HG03432 (cell line): ENCODE measurements around the gene HERC2.
"Not testable (repeated sequence)": the region's sequence is repeated elsewhere in the genome, so short reads cannot be mapped to it uniquely, and the experiment has no call there.

Experiments used
- ATAC-seq: cut with Tn5 transposase; IDR thresholded peaks from one replicate; pipeline ENCODE4 v1.9.1; 2021; ENCODE audit warnings: mild to moderate bottlenecking, moderate library complexity; ENCODE audit not compliant: unreplicated experiment

The HERC2 gene

DNA sequence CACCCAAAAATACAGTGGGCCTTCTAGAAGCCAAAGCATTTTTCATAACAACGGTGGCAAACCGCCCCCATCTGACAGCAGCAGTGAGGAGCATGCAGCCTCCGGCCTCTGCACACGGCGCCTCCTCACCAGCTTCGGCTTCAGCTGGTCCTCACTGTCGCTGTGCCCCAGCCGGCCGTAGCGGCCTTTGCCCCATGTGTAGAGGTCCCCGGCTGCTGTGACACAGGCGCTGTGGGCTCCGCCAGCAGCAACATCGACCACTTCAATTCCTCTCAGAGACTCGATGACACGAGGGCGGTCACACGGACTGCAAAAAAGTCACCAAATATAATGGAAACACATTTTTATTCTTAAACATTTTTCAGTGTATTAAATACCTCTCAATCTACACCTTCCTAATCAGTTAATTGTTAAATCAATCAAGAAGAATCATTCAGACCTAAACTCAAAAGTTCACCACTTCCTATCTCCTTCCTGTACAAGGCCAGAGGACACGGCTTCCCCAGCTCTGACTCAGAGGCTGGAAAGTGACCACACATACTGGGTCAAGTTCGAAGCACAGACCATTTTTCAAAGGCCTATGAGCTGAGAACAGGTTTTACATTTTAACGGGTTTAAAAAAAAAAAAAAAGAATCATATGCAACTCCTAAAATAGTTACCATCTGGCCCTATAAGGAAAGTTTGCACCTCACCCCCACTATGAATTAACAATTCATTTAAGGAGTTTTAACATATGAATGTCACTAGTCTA lies 189.3 kb downstream of the HERC2 start:
- no peak for ATAC-seq

DNA sequence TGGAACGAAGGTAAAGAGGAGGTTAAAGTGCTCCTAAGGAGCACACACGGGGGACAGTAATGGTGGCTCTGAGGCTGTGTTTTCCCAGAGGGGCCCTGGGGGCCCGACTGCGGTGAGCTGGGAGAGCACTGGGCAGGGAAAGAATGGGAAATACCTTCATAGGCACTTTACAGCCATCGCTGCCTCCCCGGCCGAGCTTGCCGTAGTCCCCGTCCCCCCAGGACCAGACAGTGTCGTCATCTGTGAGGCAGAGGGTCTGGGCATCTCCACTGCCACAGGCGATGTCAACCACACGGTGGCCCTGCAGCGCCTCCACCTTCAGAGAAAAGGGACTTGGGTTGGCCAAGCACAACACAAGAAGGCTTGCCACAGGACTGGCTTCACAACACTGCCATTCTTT lies 190.0 kb downstream of the HERC2 start:
- no peak for ATAC-seq

DNA sequence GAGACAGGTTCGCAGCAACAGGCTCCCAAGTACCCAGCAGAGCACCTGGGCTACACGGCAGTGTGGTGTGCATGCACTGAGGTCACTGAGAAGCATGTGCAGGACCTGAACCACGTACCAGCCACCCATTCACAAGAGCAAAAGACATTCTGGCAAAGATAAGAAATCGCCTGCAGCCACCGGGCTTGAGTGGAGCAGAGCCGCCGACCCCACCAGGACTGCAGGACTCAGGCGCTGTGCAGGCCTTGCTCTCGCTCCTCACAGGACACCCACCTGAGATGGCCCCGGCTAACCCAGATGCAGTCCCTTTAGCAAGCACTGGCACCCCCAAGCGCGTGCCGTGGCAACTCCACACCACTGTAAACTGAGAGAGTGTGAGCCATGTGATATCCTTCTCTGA lies 190.6 kb downstream of the HERC2 start:
- ATAC-seq = no peak

DNA sequence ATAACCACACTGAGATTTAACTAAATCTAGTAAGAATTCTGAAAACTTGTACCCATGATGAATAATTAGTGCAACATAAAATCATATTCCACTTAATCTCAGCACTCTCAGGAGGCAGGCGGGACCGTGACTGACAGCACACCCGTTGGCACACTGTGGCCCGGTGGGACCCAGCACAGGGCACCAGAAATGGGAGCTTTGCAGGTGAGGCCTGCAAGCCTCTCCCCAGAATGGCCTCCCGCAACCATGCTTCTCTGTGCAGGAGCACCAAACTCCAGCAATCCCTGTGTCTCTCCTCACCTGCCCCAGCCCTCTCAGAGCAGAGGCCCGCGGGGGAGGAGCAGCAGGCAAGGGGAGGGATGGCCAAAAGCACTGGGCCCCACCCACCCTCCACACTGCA lies 191.3 kb downstream of the HERC2 start:
- ATAC-seq = no peak

DNA sequence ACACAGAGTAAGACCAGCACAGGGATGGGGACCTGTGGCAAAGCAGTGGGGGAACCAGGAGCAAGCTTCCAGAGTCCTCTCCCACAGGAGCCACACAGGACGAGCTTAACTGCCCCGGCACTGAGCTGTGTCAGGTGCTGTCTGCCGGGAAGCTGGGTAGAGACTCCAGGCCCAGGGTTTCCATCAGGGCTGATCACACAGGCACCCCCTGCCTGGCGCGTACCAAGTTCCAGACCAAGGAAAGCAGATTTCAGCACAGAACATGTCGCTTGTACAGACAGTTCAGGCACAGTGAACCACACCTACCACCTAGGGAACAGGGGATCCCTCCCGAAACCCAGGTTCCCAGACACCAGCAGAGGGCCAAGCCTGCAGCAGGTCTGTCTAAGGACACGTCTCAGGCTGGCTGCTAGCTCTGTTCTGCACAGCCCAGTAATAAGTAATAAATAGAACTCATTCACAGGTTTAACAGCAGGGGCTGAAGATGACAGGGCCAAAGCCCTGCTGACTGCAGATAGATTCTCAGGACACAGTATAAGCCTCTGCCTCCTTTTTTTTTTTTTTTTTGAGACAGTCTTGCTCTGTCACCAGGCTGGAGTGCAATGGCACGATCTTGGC lies 192.6 kb downstream of the HERC2 start:
- no peak for ATAC-seq

DNA sequence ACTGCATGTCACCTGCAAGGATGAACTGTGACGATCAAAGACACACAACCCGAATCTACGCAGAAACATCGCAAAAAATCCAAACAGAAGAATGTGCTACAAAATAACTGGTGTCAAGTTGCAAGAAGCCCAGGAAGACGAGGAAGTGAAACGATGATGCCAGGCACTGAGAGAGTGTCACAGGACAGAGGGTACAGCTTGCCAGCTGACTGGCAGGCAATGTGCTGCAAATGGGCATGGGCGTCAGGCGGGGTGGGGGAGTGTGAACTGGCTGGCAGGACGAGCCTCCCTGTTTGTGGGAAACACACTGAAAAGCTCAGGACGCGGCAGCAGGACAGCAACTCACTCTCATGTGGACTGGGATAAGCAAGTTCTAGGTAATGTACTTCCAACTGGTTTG lies 193.9 kb downstream of the HERC2 start:
- no peak for ATAC-seq

DNA sequence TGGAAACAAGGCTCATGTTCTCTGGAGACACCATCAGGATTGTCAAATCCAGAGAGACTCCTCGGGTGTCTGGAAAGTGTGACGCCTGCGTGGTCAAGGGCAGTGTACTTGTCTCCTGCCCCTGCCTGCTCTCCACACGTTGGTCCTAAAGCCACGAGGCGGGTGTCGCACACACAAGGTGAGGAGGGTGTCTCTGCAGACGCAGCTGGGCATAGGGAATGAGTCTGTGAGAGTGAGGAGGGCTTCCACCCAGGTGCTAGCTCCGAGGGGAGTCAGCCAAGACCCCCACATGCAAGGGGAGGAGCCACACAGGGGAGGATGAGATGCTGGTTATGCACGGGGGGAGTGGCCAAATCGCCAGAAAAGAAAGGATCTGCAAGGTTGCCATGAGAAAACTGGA lies 194.9 kb downstream of the HERC2 start:
- ATAC-seq = no peak

DNA sequence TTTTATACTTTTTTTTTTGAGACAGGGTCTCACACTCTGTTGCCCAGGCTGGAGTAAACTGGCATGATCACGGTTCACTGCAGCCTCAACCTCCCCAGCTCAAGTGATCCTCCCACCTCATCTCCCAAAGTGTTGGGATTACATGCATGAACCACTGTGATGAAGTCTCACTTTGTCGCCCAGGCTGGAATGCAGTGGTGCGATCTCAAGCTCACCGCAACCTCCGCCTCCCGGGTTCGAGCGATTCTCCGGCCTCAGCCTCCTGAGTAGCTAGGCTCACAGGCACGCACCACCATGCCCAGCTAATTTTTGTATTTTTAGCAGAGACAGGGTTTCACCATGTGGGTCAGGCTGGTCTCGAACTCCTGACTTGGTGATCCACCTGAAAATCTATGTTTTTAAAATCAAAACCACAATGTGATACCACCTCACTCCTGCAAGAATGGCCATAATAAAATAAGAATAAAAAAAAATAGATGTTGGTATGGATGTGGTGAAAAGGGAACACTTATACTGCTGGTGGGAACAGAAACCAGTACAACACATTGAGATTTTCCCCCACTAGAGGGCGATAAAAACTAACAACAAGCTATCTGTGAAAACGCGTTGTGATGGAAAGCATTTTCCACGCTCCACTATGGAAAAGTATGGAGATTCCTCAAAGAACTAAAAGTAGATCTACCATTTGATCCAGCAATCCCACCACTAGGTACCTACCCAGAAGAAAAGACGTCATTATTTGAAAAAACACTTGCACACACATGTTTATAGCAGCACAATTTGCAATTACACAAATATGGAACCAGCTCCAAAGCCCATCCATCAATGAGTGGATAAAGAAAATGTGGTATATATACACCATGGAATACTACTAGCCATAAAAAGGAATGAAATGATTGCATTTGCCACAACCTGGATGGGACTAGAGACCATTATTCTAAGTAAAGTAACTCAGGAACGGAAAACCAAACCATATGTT lies 196.0 kb downstream of the HERC2 start:
- no peak for ATAC-seq

DNA sequence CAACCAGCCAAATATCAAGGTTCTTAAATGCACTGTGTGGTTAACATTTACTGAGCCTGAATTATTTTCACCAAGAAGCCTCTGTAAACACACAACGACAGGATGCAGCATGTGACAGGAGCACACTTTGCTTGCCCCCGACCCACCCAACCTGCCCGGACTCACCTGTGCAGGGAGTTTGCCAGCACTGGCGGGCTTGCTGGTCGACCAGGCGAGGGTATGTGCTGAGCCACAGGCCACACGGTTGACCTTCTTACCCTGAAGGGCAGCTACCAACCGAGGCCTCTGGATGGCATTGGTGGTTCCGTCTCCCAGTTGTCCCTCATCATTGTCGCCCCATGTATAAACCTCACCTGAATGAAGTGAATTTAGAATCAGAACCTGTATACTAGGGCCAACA lies 197.1 kb downstream of the HERC2 start:
- ATAC-seq = no peak

DNA sequence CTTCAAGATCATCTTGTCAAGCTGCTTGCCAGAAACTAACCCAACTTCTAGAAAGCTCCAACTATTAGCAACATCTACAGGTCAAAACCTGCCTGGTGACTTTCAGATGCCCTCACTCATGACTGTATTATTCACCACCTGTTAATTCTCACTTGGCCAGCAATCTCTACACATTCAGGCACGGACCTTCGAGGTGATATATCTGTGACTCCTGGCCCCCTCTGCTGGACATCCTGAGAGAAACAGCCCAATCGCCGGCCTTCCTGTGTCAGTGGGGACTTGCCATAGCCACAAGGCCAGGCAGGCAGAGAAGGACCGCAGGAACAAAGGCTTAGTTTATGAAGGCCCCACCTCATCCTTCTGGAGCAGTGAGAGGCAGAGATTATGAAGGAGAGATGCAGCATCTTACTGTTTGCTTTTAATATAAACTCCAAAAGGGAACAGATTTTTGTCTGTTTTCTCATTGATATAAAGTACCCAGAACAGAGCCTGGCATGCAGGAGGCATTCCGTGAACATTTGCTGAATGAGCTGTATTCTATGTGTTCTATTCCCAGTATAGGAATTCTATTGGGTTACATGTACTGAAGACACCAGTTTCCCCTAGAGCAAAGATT lies 198.5 kb downstream of the HERC2 start:
- peak; percentile 85 for ATAC-seq

DNA sequence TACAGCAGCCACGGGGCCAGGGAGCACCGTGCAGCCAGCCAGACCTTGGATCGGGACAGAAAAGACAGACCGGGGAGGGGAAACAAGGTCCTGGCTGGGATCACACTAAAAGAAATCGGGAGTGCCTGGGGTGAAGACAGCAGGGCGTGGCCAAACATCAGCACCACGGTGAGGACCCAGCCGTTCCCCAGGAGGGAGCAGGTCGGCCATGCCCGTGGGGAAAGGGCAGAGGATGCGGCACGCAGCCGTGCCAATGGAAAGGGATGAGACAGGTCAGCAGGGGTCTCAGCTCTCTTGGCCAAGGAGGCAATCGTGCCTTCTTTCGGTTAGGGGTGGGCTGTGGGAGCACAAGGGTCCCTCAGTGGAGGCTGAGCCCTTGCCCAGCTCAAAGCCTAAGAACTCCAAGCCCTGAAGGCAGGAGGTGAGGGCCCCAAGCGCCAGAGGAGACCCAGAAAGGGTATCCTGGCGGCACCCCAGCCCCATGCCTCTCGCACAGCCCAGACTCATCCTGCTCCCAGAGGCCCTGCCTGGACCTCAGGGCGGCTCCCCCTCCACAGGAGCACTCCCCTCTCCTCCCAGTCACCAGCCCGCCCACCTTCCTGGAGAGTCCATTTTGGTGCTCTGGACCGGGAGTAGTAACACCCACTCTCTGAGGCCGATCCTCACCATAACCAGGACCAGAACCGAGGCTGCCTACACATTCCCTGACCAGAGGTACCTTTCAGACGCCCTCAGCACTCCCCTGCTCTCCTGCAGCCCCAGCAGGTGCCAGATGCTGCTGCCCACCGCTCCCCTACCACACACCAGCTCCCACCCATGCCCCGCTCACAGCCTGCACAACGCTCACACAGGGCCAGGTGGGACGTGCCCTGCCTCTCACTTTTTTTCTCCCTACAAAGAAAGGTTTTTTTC lies 199.7 kb downstream of the HERC2 start:
- ATAC-seq = no peak

DNA sequence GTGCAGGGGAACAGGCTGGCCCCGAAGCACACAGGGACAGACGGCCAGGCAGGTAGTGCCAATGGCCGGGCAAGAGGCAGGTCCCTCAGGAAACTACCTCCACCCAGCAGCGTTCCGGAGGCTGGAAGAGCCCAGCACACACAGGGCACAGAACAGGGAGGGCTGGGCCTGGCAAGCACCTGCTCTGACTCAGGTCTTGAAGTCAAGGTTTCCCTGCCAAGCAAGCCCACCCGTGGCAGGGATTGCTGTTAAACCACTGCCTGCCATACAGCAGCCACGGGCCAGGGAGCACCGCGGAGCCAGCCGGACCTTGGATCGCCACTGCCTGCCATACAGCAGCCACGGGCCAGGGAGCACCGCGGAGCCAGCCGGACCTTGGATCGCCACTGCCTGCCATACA lies 200.4 kb downstream of the HERC2 start:
- not testable (repeated sequence) for ATAC-seq

DNA sequence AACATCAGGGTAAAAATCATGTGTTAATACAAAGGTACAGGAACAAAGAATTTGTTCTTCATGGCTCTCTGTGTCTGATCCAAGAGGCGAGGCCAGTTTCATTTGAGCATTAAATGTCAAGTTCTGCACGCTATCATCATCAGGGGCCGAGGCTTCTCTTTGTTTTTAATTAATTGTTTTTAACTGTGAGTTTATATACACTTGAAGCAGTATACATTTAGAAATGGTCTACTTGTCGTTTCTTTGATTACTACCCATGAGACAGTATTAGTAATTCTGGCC lies 201.7 kb downstream of the HERC2 start:
- ATAC-seq = no peak

DNA sequence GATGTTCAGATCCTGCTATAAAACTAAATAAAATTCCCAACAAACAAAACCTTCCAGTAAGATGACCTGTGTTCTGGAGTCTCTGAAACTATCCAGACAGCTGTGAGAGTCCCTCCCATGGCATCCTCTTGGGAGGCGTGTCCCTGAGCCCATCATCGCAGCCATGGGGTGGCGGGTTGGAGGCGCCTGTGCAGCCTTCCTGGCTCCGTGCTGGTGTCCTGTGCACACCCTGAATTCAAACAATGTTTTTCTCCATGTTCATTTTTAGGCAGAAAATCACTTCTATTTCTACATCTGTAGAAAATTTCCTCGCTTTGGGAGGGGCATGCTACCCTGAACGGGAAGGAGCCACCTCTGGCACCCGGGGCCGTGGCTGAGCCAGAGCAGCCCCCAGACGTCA lies 203.4 kb downstream of the HERC2 start:
- no peak for ATAC-seq

DNA sequence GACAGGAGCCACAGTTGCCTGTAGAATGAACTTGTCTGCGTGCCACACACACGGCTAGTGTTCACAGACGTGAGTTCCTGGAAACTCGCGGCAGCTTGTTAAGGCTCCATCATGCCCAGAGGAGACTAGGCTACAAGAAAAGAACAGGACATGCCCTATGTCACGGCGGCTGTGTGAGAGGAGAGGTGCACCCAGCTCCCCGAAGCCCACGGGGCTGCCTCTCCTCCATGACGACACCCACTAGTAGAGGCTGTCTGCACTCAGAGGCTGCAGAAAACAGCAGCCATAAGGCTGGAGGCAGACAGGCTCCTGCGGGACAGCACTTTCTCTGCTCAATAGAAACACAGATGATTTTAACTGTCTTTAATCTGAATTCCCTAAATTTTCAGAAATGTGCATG lies 203.9 kb downstream of the HERC2 start:
- no peak for ATAC-seq

DNA sequence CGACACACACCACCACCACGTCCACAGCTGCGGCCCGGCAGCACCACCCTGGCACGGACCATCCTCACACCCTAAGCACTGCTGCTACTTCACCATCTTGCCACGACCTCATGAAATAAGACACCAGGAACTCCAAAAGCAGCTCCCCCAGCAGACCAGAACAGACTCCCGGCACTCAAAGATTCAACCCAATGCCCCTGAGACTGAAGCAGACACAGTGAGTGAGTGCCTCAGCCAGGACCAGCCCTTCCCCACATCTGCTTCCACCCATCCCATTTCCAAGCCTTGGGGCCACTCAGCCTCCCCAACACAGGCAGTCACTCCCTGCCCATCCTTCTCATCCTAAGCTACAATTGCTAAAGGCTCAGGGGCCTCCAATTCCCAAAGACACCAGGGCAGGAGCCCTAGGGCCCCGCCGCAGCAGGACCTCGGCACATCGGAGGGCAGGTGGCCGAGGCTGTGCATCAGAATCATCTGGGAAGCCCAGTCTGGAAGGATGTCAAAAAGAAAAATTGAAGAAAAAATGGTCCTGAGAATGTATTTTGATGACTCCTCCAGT lies 204.5 kb downstream of the HERC2 start:
- ATAC-seq = no peak

DNA sequence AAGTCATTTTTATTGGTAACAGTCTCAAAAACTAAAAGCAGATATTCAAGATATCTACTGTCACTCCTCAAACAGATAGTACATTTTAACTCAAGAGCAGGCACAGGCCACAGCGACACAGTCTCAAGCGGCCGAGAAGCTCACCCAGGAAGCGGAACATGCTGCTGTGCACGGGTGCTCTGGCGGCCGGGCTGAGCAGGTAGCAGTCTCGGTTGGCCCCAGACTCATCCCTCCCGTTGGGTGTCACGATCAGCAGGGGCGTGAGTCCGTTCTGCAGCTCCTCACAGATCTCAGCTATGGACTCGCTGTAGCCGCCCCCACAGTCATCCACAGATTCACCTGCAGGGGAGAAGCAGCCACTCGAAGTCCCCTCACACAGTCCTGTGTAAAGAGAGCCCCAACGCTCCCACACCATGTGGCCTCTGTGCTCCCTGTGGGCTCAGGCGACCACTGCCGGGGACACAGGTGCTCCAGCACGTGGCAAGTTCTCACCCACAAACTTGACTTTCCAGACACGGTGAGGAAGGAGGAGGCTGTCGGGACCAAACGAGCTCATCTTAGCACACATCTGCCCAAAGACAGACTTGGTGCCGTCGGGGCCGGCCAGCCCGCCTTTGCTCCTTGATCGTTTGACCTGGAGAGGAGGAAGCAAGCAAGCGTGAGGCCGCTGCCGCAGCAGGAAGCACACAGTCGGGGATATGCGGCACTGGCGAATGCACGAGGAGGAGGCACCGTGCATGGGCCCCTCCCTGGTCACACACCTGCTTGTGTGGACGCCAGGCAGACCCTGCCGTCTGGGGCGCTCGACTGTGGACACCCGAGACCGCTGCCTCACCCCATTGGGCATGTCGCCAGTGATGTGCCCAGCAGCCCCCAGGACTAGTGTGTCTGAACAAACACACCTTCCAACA lies 205.2 kb downstream of the HERC2 start:
- ATAC-seq = no peak

DNA sequence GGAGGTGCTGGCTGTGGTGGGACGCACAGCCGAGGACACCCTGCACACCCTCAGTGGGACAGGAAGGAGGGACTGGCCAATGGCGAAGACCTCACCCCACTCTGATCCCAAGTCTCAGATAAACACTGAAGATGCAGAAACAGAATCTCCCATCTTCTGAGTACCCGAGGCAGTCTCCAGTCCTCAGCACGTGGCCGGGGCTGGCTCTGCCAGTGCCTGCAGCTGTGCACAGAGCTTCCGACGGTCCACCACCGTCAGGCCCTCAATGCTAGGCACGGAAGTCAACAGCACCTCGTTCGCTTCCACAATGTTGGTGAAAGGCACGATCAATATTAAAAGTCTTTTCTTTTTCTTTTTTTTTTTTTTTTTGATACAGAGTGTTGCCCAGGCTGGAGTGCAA lies 206.1 kb downstream of the HERC2 start:
- no peak for ATAC-seq
